DMS153 (cell line): ENCODE data around the gene CLDN11.
A peak's percentile ranks its signal among the peaks of the same experiment; 100 is the strongest.

Experiments used
- DNase-seq: peaks from one replicate; lab custom pipeline; 2025; lab: John Stamatoyannopoulos, UW

The CLDN11 gene

GRCh38 chr3:170426240-170426797, 7.7 kb downstream of the CLDN11 start:
- DNase-seq = no peak

GRCh38 chr3:170428095-170428494, 9.4 kb downstream of the CLDN11 start:
- no peak for DNase-seq

- no peak for DNase-seq
These were observed 10.4 kb downstream of the CLDN11 start for GRCh38 chr3:170429050-170429449.

- no peak for DNase-seq
These were observed 12.4 kb downstream of the CLDN11 start for GRCh38 chr3:170431054-170431453.

- DNase-seq = no peak
These were observed 13.7 kb downstream of the CLDN11 start for GRCh38 chr3:170432416-170432815.

- DNase-seq = no peak
These were observed 18.0 kb downstream of the CLDN11 start for GRCh38 chr3:170436697-170437096.

- no peak for DNase-seq
These were observed 18.5 kb downstream of the CLDN11 start for GRCh38 chr3:170437176-170437575.

- no peak for DNase-seq
These were observed 19.2 kb downstream of the CLDN11 start for GRCh38 chr3:170437696-170438407.

GRCh38 chr3:170438836-170439235, 20.2 kb downstream of the CLDN11 start:
- no peak for DNase-seq

GRCh38 chr3:170440344-170440743, 21.7 kb downstream of the CLDN11 start:
- DNase-seq = no peak

GRCh38 chr3:170441412-170441811, 22.7 kb downstream of the CLDN11 start:
- no peak for DNase-seq

GRCh38 chr3:170442947-170443346, 24.3 kb downstream of the CLDN11 start:
- DNase-seq = no peak

- DNase-seq = no peak
These were observed 24.8 kb downstream of the CLDN11 start for GRCh38 chr3:170443457-170443856.

GRCh38 chr3:170448584-170448983, 29.9 kb downstream of the CLDN11 start:
- DNase-seq = no peak

GRCh38 chr3:170450039-170450438, 31.4 kb downstream of the CLDN11 start:
- no peak for DNase-seq

- no peak for DNase-seq
These were observed 35.8 kb downstream of the CLDN11 start for GRCh38 chr3:170454509-170454908.

- DNase-seq = no peak
These were observed 39.6 kb downstream of the CLDN11 start for GRCh38 chr3:170458285-170458684.

- no peak for DNase-seq
These were observed 44.3 kb downstream of the CLDN11 start for GRCh38 chr3:170463011-170463410.

GRCh38 chr3:170465955-170466354, 47.3 kb downstream of the CLDN11 start:
- DNase-seq = no peak

- DNase-seq = peak; percentile 81
These were observed 48.3 kb downstream of the CLDN11 start for GRCh38 chr3:170467007-170467406.

- DNase-seq = peak; percentile 71
These were observed 49.0 kb downstream of the CLDN11 start for GRCh38 chr3:170467571-170468147.

- peak; percentile 56 for DNase-seq
These were observed 50.7 kb downstream of the CLDN11 start for GRCh38 chr3:170469151-170470062.
